GM10847 (cell line): ENCODE measurements around the gene NCAPG2.

Experiments
- POLR2A ChIP-seq: IDR thresholded peaks from 2 replicates; pipeline ENCODE4 v1.6.1; 2011; ENCODE audit not compliant: insufficient read length; ENCODE audit errors: extremely low read depth

Gene NCAPG2

DNA sequence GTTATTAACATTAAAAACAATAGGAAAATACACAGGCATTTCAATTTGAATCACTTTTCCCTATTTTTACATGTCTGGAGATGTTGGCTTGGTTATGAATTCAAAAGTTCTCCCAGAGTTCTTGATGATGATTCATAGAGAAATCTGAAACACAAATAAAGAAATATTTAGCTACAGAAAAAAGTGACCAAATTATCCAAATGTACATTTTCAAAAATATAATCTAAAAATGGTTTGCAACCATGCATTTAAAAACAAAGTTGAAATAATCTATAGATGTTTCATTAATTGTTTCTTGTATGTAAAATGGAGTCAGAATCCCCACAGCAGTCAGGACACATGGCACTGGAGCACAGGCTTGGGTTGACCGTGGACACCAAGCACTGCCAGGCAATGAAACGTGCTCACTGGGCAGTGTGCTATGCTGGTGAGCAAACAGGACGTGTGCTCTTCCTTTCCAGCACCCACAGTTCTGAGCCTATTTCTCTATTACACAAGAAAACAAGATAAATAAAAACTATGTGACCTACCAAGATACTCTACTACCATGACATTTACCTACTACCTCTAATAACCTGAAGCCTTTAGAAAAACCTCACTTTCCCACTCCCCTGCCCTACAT, 72.9 kb downstream of the NCAPG2 start:
- no peak for TF ChIP-seq POLR2A

DNA sequence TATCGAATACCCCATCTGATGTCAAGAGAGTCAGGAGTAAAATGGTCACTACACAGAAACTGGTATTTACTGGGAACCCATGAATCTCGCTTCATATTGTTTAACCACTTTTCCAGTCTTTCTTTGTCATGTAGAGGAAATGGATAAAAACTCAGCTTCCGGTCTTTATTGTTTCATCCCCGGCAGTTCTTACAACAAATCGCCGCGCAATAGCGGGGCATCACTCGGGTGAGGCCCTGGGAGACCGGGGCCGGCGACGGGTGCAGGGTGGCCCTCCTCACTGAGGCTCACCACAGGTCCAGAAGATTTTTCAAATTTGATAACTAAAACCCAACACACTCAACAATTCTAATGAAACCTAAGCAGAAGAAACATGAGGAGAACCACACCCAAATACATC, 81.4 kb downstream of the NCAPG2 start:
- TF ChIP-seq POLR2A = no peak

DNA sequence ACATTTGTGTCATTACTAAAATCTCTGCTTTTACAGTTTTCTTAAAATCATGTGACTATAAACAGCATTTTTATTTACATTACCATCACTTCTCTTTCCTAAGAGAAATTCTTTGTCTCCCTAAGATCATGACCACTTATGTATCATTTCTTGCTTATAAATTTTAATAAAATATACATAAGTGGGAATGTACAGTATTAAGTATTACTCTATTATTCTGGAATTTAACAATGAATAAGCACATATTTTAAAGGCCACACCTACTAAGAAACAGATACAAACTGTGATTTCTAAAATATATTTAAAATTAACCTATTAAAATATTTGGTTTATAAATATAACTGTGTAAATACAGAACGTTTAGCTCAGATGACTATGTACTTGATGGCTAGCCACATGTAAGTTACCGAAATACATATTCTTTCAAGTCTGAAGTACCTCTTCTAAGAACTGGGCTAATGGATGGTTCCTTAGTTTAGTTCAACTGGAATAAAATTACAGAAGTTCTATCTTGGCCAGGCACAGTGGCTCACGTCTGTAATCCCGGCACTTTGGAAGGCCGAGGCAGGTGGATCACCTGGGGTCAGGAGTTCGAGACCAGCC, 83.7 kb downstream of the NCAPG2 start:
- TF ChIP-seq POLR2A = no peak

DNA sequence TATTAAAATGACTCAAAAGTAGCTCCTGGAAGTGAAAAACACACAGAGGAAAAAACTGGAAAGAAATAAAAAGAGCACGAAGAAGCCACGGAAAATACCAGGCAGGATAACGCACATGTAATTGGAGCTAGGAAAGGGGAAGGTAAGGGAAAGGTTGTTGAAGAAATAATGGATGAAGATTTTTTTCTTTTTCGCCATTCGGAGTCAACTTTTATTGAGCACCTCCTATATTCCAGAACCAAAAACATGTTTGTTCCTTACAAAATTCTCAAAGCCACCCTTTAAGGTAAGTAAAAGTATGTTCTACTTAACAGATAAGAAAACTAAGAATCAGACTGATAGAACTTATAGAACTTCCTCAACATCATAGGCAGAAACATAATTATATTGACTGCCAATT, 84.2 kb downstream of the NCAPG2 start:
- TF ChIP-seq POLR2A = no peak

DNA sequence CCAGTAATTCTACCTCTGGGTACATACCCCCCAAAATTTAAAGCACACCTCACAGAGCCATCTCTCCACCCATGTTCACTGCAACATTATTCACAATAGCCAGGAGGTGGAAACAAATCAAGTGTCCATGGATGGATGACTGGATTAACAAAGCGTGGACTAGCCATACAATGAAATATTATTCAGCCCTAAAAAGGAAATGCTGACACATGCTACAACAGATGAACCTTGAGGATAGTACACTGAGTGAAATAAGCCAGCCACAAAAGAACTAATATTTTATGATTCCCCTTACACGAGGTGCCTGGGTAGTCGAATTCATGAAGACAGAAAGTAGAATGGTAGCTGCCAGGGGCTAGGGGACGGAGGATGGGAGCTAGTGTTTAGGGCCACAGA, 85.9 kb downstream of the NCAPG2 start:
- TF ChIP-seq POLR2A = no peak

DNA sequence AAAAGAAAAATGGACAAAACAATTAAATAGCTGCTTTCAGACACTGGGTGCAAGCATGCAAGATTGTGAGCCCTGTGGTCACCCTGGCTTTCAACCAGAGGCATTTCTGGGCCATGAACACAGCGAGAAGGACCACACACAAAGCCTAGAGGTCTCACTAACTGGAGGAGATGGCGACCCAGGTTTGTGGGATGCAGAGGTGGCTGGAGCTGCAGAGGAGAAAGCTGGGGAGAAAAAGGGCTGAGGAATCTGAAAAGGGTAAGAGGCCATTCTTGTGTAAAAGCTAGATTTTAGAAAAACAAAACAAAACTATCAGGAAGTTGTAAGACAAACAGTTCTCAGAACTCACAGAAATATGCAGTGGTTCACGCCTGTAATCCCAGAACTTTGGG, 86.9 kb downstream of the NCAPG2 start:
- TF ChIP-seq POLR2A = no peak

DNA sequence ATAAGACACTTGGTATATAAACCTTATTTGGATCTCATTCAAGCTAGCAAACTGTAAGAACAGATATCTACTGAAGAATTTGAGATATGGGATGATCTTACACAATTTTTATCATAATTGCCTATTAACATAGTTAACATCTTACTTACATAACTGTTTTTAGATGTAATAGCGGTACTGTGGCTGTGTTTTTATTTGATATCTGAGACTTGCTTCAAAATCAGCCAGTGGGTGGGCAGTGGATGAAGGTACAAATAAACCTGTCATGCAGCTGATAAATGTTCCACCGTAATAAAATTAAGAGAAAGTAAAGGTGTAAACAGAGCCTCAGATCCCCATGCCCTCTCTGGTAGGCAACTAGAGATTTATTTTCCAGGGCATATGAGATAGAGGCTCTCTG, 88.6 kb downstream of the NCAPG2 start:
- TF ChIP-seq POLR2A = no peak

DNA sequence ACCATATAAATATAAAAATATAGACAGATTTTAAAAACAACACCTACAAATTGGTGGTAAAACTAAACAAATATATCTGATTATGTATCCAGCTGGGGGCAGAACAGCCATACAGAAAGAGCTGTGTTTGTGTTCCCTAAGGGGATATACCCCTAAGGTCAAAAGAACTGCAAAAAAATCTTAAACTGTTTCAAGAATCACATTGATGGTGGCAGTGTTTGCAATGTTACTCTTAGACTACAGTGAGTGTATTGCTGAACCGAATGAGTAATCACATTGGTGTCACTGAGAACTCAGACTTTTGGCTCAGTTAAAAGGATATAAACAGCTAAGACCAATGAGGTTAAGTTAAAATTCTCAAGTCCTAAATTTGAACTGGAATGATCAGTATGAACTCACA, 89.9 kb downstream of the NCAPG2 start:
- no peak for TF ChIP-seq POLR2A

DNA sequence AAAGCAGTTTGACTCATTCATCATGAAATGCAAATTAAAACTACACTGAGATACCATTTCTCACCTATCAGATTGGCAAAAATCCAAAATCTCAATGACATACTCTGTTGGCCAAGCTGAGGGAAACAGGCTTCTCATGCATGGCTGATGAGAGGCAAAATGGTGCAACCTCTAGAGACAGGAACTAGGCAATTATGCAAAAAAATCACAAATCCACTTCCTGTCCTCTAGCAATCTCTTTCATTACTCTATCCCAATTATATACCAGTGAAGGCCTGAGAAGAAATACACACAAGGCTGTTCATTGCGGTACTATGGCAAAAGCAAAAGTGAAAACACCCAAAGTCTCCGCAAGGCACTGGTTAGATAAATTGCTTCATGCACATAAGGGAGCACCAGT, 91.1 kb downstream of the NCAPG2 start:
- TF ChIP-seq POLR2A = no peak

DNA sequence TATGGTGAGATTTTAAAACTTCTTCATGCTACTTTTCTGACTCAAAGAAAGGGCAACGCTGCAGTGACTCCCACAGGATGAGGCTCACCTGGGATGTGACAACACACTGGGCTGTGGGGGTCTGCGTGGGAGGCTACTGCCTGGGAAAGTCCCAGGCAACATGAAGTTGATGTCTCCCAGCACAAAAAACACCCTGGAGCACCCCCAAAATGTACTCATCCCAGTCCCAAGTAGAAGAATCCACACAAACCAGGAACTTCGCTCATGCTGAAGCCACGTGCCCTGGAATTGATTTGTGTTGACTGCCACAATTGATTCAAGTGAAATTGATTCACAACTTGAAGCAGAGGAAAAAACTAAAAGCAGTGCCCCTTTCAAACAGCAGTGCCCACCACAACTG, 92.1 kb downstream of the NCAPG2 start:
- no peak for TF ChIP-seq POLR2A

DNA sequence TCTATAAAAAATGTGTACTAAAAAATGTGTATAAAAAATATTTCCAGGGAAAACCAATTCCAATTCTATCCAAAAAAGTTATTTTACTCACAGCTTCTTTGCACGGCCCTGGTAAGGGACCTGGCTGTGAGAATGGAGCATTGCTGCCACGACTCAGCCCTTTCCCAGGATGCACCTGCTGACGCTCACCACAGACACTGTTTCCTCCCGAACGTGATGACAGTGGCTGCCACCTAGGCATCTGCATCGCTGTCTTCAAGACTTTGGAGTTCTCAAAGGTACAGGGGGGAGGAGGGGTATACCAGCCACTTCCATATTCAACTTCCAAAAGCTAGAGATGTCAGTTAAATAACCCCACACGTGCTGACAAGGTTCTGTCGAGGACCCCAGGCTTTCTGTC, 93.1 kb downstream of the NCAPG2 start:
- no peak for TF ChIP-seq POLR2A

DNA sequence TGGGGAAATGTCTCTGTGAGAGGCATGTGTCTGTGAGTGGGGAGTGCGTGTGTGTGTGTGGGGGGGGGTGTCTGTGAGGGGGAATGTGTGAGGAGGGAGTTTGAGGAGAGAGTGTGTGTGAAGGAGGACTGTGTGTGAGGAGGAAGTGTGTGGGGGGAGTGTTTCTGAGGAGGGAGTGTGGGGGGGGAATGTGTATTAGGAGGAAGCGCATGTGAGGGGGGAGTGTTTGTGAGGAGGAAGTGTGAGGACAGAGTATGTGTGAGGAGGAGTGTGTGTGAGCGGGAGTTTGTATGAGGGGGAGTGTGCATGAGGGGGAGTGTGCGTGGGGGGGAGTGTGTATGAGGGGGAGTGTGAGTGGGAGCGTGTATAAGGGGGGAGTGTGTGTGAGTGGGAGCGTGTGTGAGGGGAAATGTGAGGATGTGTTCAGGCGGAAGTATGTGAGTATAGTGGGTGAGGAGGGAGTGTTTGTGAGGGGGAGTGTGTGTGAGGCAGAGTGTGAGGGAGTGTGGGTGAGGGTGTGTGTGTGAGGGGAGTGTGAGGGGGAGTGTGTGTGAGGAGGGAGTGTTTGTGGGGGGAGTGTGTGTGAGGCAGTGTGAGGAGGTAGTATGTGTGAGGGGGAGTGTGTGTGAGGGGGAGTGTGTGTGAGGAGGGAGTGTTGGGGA, 95.2 kb downstream of the NCAPG2 start:
- no peak for TF ChIP-seq POLR2A

DNA sequence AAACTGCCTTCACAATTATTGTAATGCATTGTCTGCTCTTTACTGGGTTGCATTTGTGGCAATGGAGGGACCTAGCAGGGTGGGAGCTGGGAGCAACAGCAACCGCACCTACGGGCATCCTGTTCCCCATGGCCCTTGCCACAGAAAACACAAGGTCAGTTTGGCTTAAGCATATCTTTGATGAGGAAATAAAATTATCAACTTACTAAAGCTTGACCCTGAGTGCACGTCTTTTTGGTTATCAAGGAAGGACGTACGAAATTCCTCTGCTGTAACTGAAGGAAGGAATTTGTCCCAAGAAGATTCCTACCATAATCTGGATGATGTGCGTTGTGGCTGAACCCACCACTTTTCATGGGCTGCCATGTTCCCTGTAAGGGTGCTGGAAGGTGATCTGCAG, 97.0 kb downstream of the NCAPG2 start:
- TF ChIP-seq POLR2A = no peak

DNA sequence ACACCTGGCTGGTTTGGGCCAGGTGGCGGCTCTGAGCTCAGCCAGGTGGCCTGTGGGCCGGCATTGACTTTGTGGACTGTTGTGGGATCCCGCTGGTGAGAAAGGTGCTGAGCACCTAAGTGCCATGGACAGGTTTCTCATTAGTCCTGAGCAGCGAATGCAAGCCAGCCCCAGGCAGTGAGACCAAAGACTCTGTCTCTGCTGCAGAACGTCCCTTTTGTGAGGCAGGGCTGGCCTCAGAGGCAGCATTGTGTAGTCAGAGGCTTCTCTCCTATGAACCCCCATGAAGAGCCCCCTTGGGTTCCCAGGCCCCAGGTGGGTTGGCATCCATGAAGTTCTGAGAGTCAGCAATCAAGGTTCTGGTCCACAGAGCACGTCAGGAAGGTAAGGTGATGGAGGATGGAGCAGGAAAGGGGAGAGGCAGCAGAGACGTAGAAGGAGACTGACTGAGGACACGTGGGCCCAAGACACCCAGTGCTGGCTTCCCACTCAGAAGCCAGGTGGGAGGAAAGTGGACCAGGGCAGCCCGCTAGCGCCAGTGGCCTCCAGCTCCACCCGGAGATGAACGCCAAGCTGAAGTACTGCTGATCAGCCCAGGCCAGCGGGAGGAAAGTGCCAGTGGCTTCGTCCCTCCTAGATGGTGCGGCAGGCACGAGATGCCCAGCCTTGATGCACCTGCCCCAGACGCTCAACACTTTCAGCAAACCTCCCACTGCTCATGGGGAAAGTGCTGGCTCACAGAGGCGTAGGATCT, 97.8 kb downstream of the NCAPG2 start:
- TF ChIP-seq POLR2A = no peak

DNA sequence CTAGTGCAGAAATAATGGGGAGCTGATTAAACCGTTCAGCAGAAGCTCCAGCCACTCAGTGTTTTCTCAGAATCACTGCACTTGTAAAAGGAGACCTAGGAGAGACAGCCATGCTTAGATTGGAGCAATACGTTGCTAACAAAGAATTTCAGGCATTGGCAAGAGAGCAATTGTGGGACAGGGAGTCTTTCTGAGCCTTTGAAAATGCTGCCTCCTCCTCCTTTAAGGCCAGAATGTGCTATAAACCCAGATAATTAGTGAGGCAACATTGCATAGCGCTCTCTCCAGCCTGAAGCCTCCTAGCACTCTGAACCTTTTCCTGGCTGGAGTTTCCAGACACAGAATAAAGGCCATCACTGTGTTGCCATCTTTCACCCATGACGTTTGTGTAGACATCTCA, 98.5 kb downstream of the NCAPG2 start:
- TF ChIP-seq POLR2A = no peak

DNA sequence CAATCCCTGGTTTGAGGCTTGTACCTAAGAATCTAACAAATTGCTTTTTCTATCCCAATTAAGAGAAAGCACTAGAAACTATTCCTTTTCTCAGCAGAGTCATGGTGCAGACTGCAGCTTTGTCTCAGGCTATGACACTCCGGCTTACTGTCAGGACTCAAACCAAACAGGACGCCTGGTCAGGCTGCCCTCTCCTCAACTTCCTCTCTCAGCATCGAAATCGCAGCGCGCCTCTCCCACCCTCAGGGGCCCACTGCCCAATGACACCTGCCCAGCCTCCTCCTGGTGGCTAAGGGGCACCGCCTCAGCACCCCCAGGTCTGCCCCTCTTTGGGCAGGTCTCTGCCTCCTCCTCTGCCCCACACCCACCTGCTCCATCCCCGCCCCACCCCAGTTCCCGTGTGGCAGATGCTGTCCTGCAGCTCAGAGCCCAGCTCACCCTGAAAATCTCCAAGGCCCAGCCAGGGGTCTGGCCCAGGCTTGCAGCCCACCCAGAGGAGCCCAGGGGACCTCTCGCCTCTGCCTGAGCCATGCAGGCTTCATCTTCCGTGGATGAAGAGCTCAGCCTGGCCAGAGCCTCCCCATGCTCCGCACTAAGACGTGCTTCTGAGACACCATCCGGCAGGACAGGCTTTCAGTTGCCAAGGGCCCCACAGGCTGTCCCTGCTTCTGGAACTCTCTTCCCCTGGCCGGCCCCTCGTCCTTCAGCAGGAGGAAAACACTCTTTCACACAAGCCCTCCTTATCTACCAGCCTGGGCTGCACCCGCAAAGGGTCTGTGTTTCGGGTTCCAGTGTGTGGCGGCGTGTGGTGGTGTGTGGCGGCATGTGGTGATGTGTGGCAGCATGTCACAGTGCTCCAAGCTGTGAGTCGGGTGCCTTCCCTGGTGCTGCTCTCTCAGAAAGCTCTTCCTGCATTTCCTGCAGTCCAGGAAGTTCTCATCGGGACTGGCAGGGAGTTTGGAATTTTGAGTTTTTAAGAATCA, 100.5 kb downstream of the NCAPG2 start:
- TF ChIP-seq POLR2A = no peak
